GM12878 (cell line): Measurements from ENCODE around the gene PTPRF.

Source experiments
- BMI1 ChIP-seq: fragments of 450-650 bp; IDR thresholded peaks from 2 replicates; pipeline ENCODE4 v1.6.1; 2016; ENCODE audit warnings: mild to moderate bottlenecking, moderate library complexity, borderline replicate concordance
- CHD2 ChIP-seq: IDR thresholded peaks from 2 replicates; pipeline ENCODE4 v1.6.1; 2011; ENCODE audit warnings: low read depth, low read length, improper control_type of control experiment, borderline replicate concordance
- IKZF2 ChIP-seq, 2 experiments: fragments of 450-650 bp; IDR thresholded peaks; 2 replicates each; pipeline ENCODE4 v1.6.1; 2017; ENCODE audit warnings: mild to moderate bottlenecking in 2 of 2, moderate library complexity in 2 of 2
- KDM1A ChIP-seq: fragments of 200-600 bp; sonication (generic); IDR thresholded peaks from 2 replicates; pipeline ENCODE4 v1.6.1; 2016; ENCODE audit warnings: borderline replicate concordance
- MAX ChIP-seq: IDR thresholded peaks from 2 replicates; pipeline ENCODE4 v1.6.1; 2012; ENCODE audit warnings: low read depth, low read length, improper control_type of control experiment
- MYC ChIP-seq: IDR thresholded peaks from 2 replicates; pipeline ENCODE4 v1.6.1; 2011; ENCODE audit warnings: mild to moderate bottlenecking, low read length, moderate library complexity, inconsistent platforms; ENCODE audit not compliant: insufficient read depth, insufficient replicate concordance, insufficient read length, severe bottlenecking
- RELA ChIP-seq: fragments of 450-650 bp; IDR thresholded peaks from 2 replicates; pipeline ENCODE4 v1.8.0; 2014; ENCODE audit warnings: borderline replicate concordance; ENCODE audit not compliant: partially characterized antibody
- TAF1 ChIP-seq: IDR thresholded peaks from 2 replicates; pipeline ENCODE4 v1.6.1; 2011; ENCODE audit warnings: mild to moderate bottlenecking, low read depth, low read length, borderline replicate concordance
- YY1 ChIP-seq: IDR thresholded peaks from 2 replicates; pipeline ENCODE4 v1.6.1; 2011; ENCODE audit warnings: low read depth, mild to moderate bottlenecking, low read length
- ZZZ3 ChIP-seq: IDR thresholded peaks from 2 replicates; pipeline ENCODE4 v1.6.1; 2011; ENCODE audit warnings: low read depth; ENCODE audit not compliant: control insufficient read depth, insufficient read length
- TF ChIP-seq, protein P1 (sequence below), 3 experiments: IDR thresholded peaks in 2 of 3; conservative IDR thresholded peaks in 1 of 3; 2 replicates each; pipeline ENCODE4 v1.5.1; 2011; ENCODE audit warnings: low read depth in 3 of 3, low read length in 3 of 3, mild to moderate bottlenecking in 3 of 3, control low read depth in 2 of 3, moderate library complexity in 2 of 3, inconsistent platforms in 1 of 3, mixed read lengths in 1 of 3; ENCODE audit not compliant: control insufficient read depth in 2 of 3, insufficient read depth in 1 of 3; ENCODE audit errors: extremely low read depth in 1 of 3
- TF ChIP-seq, protein P2 (sequence below): IDR thresholded peaks from 2 replicates; pipeline ENCODE4 v1.6.1; 2012; ENCODE audit warnings: mild to moderate bottlenecking, low read depth, low read length
- TF ChIP-seq, protein P3 (sequence below): IDR thresholded peaks from 2 replicates; pipeline ENCODE4 v1.6.1; 2011; ENCODE audit warnings: low read depth, low read length, improper control_type of control experiment, borderline replicate concordance

DNA sequence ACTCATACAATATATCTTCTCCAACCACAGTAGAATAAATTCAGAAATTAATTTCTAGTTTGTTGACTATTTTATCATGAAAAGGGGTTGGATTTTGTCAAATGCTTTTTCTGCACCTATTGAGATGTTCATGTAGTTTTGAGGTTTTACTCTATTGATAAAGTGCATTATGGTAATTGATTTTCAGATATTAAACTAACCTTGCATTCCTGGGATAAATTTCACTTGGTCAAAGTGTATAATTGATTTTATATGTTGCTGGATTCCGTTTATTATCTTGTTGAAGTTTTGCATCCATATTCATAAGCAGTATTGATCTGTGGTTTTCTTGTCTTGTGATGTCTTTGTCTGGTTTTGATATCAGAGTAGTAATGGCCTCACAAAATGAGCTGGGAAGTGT, 42.5 kb upstream of the PTPRF start:
- TF ChIP-seq, protein P1, sequence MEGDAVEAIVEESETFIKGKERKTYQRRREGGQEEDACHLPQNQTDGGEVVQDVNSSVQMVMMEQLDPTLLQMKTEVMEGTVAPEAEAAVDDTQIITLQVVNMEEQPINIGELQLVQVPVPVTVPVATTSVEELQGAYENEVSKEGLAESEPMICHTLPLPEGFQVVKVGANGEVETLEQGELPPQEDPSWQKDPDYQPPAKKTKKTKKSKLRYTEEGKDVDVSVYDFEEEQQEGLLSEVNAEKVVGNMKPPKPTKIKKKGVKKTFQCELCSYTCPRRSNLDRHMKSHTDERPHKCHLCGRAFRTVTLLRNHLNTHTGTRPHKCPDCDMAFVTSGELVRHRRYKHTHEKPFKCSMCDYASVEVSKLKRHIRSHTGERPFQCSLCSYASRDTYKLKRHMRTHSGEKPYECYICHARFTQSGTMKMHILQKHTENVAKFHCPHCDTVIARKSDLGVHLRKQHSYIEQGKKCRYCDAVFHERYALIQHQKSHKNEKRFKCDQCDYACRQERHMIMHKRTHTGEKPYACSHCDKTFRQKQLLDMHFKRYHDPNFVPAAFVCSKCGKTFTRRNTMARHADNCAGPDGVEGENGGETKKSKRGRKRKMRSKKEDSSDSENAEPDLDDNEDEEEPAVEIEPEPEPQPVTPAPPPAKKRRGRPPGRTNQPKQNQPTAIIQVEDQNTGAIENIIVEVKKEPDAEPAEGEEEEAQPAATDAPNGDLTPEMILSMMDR (IDR thresholded peaks at IDR 0.05 in 2 of 3, conservative IDR thresholded peaks at IDR 0.05 in 1 of 3; ENCODE audit: control insufficient read depth in 2 of 3, extremely low read depth in 1 of 3, insufficient read depth in 1 of 3, low read depth in 3 of 3, low read length in 3 of 3), result no peak
- TF ChIP-seq BMI1, result no peak
- TF ChIP-seq KDM1A, result no peak
- no peak for TF ChIP-seq YY1
- TF ChIP-seq MYC, result no peak
- no peak for TF ChIP-seq MAX
- no peak for TF ChIP-seq TAF1
- no peak for TF ChIP-seq ZZZ3
- TF ChIP-seq CHD2, result no peak
- TF ChIP-seq, protein P2, sequence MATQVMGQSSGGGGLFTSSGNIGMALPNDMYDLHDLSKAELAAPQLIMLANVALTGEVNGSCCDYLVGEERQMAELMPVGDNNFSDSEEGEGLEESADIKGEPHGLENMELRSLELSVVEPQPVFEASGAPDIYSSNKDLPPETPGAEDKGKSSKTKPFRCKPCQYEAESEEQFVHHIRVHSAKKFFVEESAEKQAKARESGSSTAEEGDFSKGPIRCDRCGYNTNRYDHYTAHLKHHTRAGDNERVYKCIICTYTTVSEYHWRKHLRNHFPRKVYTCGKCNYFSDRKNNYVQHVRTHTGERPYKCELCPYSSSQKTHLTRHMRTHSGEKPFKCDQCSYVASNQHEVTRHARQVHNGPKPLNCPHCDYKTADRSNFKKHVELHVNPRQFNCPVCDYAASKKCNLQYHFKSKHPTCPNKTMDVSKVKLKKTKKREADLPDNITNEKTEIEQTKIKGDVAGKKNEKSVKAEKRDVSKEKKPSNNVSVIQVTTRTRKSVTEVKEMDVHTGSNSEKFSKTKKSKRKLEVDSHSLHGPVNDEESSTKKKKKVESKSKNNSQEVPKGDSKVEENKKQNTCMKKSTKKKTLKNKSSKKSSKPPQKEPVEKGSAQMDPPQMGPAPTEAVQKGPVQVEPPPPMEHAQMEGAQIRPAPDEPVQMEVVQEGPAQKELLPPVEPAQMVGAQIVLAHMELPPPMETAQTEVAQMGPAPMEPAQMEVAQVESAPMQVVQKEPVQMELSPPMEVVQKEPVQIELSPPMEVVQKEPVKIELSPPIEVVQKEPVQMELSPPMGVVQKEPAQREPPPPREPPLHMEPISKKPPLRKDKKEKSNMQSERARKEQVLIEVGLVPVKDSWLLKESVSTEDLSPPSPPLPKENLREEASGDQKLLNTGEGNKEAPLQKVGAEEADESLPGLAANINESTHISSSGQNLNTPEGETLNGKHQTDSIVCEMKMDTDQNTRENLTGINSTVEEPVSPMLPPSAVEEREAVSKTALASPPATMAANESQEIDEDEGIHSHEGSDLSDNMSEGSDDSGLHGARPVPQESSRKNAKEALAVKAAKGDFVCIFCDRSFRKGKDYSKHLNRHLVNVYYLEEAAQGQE, result no peak
- TF ChIP-seq IKZF2 (IDR thresholded peaks at IDR 0.05), result no peak
- TF ChIP-seq, protein P3, sequence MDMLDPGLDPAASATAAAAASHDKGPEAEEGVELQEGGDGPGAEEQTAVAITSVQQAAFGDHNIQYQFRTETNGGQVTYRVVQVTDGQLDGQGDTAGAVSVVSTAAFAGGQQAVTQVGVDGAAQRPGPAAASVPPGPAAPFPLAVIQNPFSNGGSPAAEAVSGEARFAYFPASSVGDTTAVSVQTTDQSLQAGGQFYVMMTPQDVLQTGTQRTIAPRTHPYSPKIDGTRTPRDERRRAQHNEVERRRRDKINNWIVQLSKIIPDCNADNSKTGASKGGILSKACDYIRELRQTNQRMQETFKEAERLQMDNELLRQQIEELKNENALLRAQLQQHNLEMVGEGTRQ, result no peak
- TF ChIP-seq RELA, result no peak
